ENCODE measurements around the gene ACHE. TPM values are rescaled to one million over a fixed set of nuclear protein-coding genes. Genes with fewer than 3 reads are reported as not detected.

The ACHE gene
- polyA plus RNA-seq, 2 of the 4 experiments (the other 2 are of a cell fraction): 0.17 to 0.62 TPM

- DNase-seq (ENCODE audit: low read depth in 1 of 2, low spot score in 1 of 2): no peak
- CTCF ChIA-PET: interaction anchor here (0.7 to 5.3 kb wide), 4 partner anchors 12 to 54 kb away, joined by 3 to 44 read pairs (median 5); partner anchors contain the start of gene SLC12A9
- POLR2A ChIA-PET: interaction anchor here (1.2 kb wide), 1 partner anchor 12 kb away, joined by 5 read pairs; the partner anchor contains the start of gene SRRT
- no peak for ATAC-seq
- Histone ChIP-seq H3K4me1 (peaks cover 18% of the 10 kb centered on the region), H3K4me3 (no peak overlapping the region), H3K27ac (no peak overlapping the region), H3K4me2 (no peak overlapping the region), H3K9me3 (no peaks in the 10 kb centered on the region)
- FAIRE-seq: no peak
- no peak for TF ChIP-seq CHD2 (IDR thresholded peaks at IDR 0.05; ENCODE audit: low read length, partially characterized antibody)
- TF ChIP-seq MAFK (IDR thresholded peaks at IDR 0.05; ENCODE audit: partially characterized antibody): peak; percentile 68
- WGBS (ENCODE audit: missing lambda C conversion rate): 91% methylated on average over 10 of the region's 10 CpGs
Observed at GRCh38 chr7:100863406-100863950, 32.2 kb downstream of the ACHE start.

- ChIA-PET CTCF (interaction anchor here (0.7 to 5.3 kb wide), 5 partner anchors 10 to 297 kb away, joined by 3 to 44 read pairs (median 4); partner anchors contain the start of gene SLC12A9), POLR2A (interaction anchor here (0.6 to 0.7 kb wide), 2 partner anchors 13 to 28 kb away, joined by 3 to 4 read pairs; partner anchors contain the start of genes SRRT and UFSP1)
- no peak for TF ChIP-seq MYC (IDR thresholded peaks at IDR 0.05; ENCODE audit: borderline replicate concordance, low read length)
- TF ChIP-seq SMC3 (IDR thresholded peaks at IDR 0.05): no peak
- TF ChIP-seq NPAS2 (CRISPR knock-in tag; IDR thresholded peaks at IDR 0.05; ENCODE audit: borderline replicate concordance): no peak
- no peak for TF ChIP-seq JUN (IDR thresholded peaks at IDR 0.05)
- TF ChIP-seq CTCF (IDR thresholded peaks at IDR 0.05): no peak
- no peak for TF ChIP-seq FOSB (CRISPR knock-in tag; IDR thresholded peaks at IDR 0.05)
- no peak for TF ChIP-seq HEYL (CRISPR knock-in tag; IDR thresholded peaks at IDR 0.05)
- TF ChIP-seq ESRRA (IDR thresholded peaks at IDR 0.05; ENCODE audit: borderline replicate concordance, low read length): no peak
- TF ChIP-seq POLR2A (IDR thresholded peaks at IDR 0.05; ENCODE audit: low read length): no peak
- no peak for TF ChIP-seq ATOH8 (CRISPR knock-in tag; IDR thresholded peaks at IDR 0.05; ENCODE audit: low read depth)
- TF ChIP-seq CBX2 (IDR thresholded peaks at IDR 0.05; ENCODE audit: borderline replicate concordance, low read depth): no peak
- TF ChIP-seq EP300 (IDR thresholded peaks at IDR 0.05): no peak
Observed at GRCh38 chr7:100861616-100861985, 34.1 kb downstream of the ACHE start.

GRCh38 chr7:100860702-100861615, 34.7 kb downstream of the ACHE start:
- WGBS (ENCODE audit: missing lambda C conversion rate): 90% methylated on average over 15 of the region's 18 CpGs
- H3K9me3 ChIP-seq: no peaks in the 10 kb centered on the region
- no peak for FAIRE-seq
- H3K4me2 ChIP-seq: no peak overlapping the region
- no peak overlapping the region for H3K27ac ChIP-seq
- peaks cover 3% of the 10 kb centered on the region for H3K4me1 ChIP-seq
- TF ChIP-seq RCOR1 (IDR thresholded peaks at IDR 0.05; ENCODE audit: low read depth, low read length) (no peak), HOXB5 (CRISPR knock-in tag; IDR thresholded peaks at IDR 0.05) (no peak), RARB (CRISPR knock-in tag; IDR thresholded peaks at IDR 0.05) (no peak), HES2 (IDR thresholded peaks at IDR 0.05) (no peak), HOXA7 (CRISPR knock-in tag; IDR thresholded peaks at IDR 0.05) (no peak), ELK1 (IDR thresholded peaks at IDR 0.05; ENCODE audit: low read depth, low read length) (no peak), CHD4 (IDR thresholded peaks at IDR 0.05; ENCODE audit: borderline replicate concordance) (no peak), POLR2A (IDR thresholded peaks at IDR 0.05; ENCODE audit: low read length) (no peak), NFE2L2 (conservative IDR thresholded peaks at IDR 0.05; ENCODE audit: low read length) (no peak), SMC3 (IDR thresholded peaks at IDR 0.05) (no peak)
- H3K4me3 ChIP-seq: no peak overlapping the region
- ATAC-seq: no peak
- ChIA-PET POLR2A (no interaction called here), CTCF (interaction anchor here (0.7 to 5.3 kb wide), 4 partner anchors 9 to 169 kb away, joined by 3 to 44 read pairs (median 4); partner anchors contain the start of gene SLC12A9)
- no peak for DNase-seq (ENCODE audit: low read depth in 1 of 2, low spot score in 1 of 2)

More at GRCh38 chr7:100861616-100861985, 34.1 kb downstream of the ACHE start:
- ATAC-seq (no peak), DNase-seq (ENCODE audit: low read depth in 1 of 2, low spot score in 1 of 2) (no peak), FAIRE-seq (no peak)
- H3K4me2 ChIP-seq: no peak overlapping the region
- H3K4me3 ChIP-seq: no peak overlapping the region
- peaks cover 9% of the 10 kb centered on the region for H3K4me1 ChIP-seq
- no peak overlapping the region for H3K27ac ChIP-seq
- WGBS (ENCODE audit: missing lambda C conversion rate): 93% methylated on average over 14 of the region's 14 CpGs
- no peaks in the 10 kb centered on the region for H3K9me3 ChIP-seq
